ENCODE measurements around the gene CDH23. TPM values are rescaled to one million over a fixed set of nuclear protein-coding genes. Genes with fewer than 3 reads are reported as not detected.

The CDH23 gene
- total and polyA plus RNA-seq, 2 of the 8 experiments (the other 6 are each of a cell fraction or from before 2014, with no cell fraction given) = 1.9 to 4.9 TPM

- no peak for TF ChIP-seq CHD7 (IDR thresholded peaks at IDR 0.05; ENCODE audit: insufficient replicate concordance, low read length)
- TF ChIP-seq GABPA (IDR thresholded peaks at IDR 0.05; ENCODE audit: borderline replicate concordance, insufficient read depth, low read length) = no peak
Measured at GRCh38 chr10:71424496-71425194, 27.9 kb downstream of the CDH23 start (continued).
